GM23248 (cell line): ENCODE measurements around the gene MTHFSD. TPM values are rescaled to one million over a fixed set of nuclear protein-coding genes. Genes with fewer than 3 reads are reported as not detected.

Experiments used
- DNase-seq: peaks from one replicate; pipeline ENCODE4 v3.0.0-alpha.2; 2015
- H2AFZ ChIP-seq: fragments of 200-600 bp; sonication (generic); 2 replicates; pipeline ENCODE4 v1.6.1; 2016; ENCODE audit warnings: antibody characterized with exemption
- H3F3A ChIP-seq: fragments of 200-600 bp; sonication (generic); 2 replicates; pipeline ENCODE4 v1.6.1; 2016; ENCODE audit warnings: mild to moderate bottlenecking, antibody characterized with exemption, mixed run types; ENCODE audit not compliant: insufficient read depth
- H3K27ac ChIP-seq: fragments of 200-600 bp; sonication (generic); 2 replicates; pipeline ENCODE4 v1.5.1; 2016; ENCODE audit warnings: mild to moderate bottlenecking
- H3K27me3 ChIP-seq: fragments of 200-600 bp; sonication (generic); replicated peaks from 2 replicates; pipeline ENCODE4 v1.6.1; 2016; ENCODE audit warnings: mild to moderate bottlenecking; ENCODE audit not compliant: insufficient read depth
- H3K36me3 ChIP-seq: fragments of 200-600 bp; sonication (generic); 2 replicates; pipeline ENCODE4 v1.6.1; 2016; ENCODE audit warnings: low read depth, mild to moderate bottlenecking
- H3K4me1 ChIP-seq: fragments of 200-600 bp; sonication (generic); 2 replicates; pipeline ENCODE4 v1.6.1; 2016; ENCODE audit warnings: mild to moderate bottlenecking; ENCODE audit not compliant: insufficient read depth
- H3K4me2 ChIP-seq: fragments of 200-600 bp; sonication (generic); one replicate; pipeline ENCODE4 v1.6.1; 2016; ENCODE audit warnings: mild to moderate bottlenecking; ENCODE audit not compliant: unreplicated experiment
- H3K4me3 ChIP-seq: fragments of 200-600 bp; sonication (generic); 2 replicates; pipeline ENCODE4 v1.5.1; 2016; ENCODE audit warnings: mild to moderate bottlenecking
- H3K79me2 ChIP-seq: fragments of 200-600 bp; sonication (generic); 2 replicates; pipeline ENCODE4 v1.6.1; 2016; ENCODE audit warnings: mild to moderate bottlenecking; ENCODE audit not compliant: insufficient read depth
- H3K9ac ChIP-seq: fragments of 200-600 bp; sonication (generic); 2 replicates; pipeline ENCODE4 v1.6.1; 2016; ENCODE audit warnings: mild to moderate bottlenecking
- H3K9me2 ChIP-seq: fragments of 200-600 bp; sonication (generic); 2 replicates; pipeline ENCODE4 v1.6.1; 2016; ENCODE audit warnings: mixed run types, mild to moderate bottlenecking, moderate library complexity; ENCODE audit not compliant: insufficient read depth
- H3K9me3 ChIP-seq: fragments of 200-600 bp; sonication (generic); one replicate; pipeline ENCODE4 v1.6.1; 2017; ENCODE audit warnings: low read depth
- H4K20me1 ChIP-seq: fragments of 200-600 bp; sonication (generic); 2 replicates; pipeline ENCODE4 v1.6.0; 2016; ENCODE audit not compliant: insufficient read depth
- EZH2 ChIP-seq: fragments of 200-600 bp; sonication (generic); IDR thresholded peaks from 2 replicates; pipeline ENCODE4 v1.6.1; 2018; ENCODE audit warnings: antibody characterized with exemption, mild to moderate bottlenecking; ENCODE audit not compliant: insufficient read depth, poor library complexity, severe bottlenecking
- EZH2phosphoT487 ChIP-seq: fragments of 200-600 bp; sonication (generic); IDR thresholded peaks from 2 replicates; pipeline ENCODE4 v1.6.1; 2018; ENCODE audit warnings: antibody characterized with exemption, moderate library complexity, mild to moderate bottlenecking, low read depth; ENCODE audit not compliant: insufficient read depth
- WGBS, 2 experiments: methylation state at CpG; one replicate each; pipeline ENCODE4 v1.1.6; 2015 to 2017; ENCODE audit warnings: low lambda C conversion rate in 2 of 2, low coverage in 1 of 2; ENCODE audit errors: missing lambda C conversion rate in 2 of 2; 5-methylcytosine and 5-hydroxymethylcytosine counted together
- in situ Hi-C: fragments of 300-500 bp; cut with MboI; formaldehyde crosslinking; loops from 2 replicates; pipeline ENCODE4 v1.15.0; 2020
- polyA plus RNA-seq: library from polyadenylated mRNA; unstranded; fragments of >200 nt; fragmentation: Nextera tagmentation; extraction: Ambion mirVana; gene quantifications from 2 replicates; pipeline ENCODE4 v1.2.1, GENCODE V29; 2016
- total RNA-seq: library from RNA; depleted of rRNA; stranded (reverse); fragments of >200 nt; shearing (Covaris generic); gene quantifications from 2 replicates; pipeline ENCODE4 v1.2.3, GENCODE V29; 2014

Gene MTHFSD
- total and polyA plus RNA-seq, 2 experiments from 2014 or later = 12.9 to 14.0 TPM

GRCh38 chr16:86505185-86505898 lies 49.7 kb downstream of the MTHFSD start:
- Histone ChIP-seq H3F3A (no peaks in the 10 kb centered on the region), H3K9ac (no peak overlapping the region), H3K79me2 (no peaks in the 10 kb centered on the region), H3K4me2 (no peak overlapping the region), H3K4me3 (no peak overlapping the region), H3K36me3 (no peaks in the 10 kb centered on the region), H3K27me3 (peaks cover 84% of the 10 kb centered on the region), H3K27ac (no peak overlapping the region), H3K9me2 (no peaks in the 10 kb centered on the region), H2AFZ (no peak overlapping the region), H3K9me3 (no peaks in the 10 kb centered on the region), H4K20me1 (no peaks in the 10 kb centered on the region), H3K4me1 (peaks cover 3% of the 10 kb centered on the region; the same call in 1 of the 2 replicates)
- in situ Hi-C loops = loop anchor here (25.0 kb wide), 1 partner anchor 668 kb away; no protein-coding TSS in a partner anchor
- 10 to 15% methylated on average over 33 to 48 of the region's 67 CpGs for WGBS, 2 experiments
- peak; percentile 31; the same call in 1 of the 2 replicates for TF ChIP-seq EZH2phosphoT487
- TF ChIP-seq EZH2 = peak; percentile 88
- peak; percentile 23 for DNase-seq

- H3K4me3 ChIP-seq = no peak overlapping the region
- H3K4me1 ChIP-seq = peaks cover 3% of the 10 kb centered on the region; the same call in 1 of the 2 replicates
- no peaks in the 10 kb centered on the region for H3K9me2 ChIP-seq
- no peaks in the 10 kb centered on the region for H3K9me3 ChIP-seq
- no peak for TF ChIP-seq EZH2phosphoT487
- TF ChIP-seq EZH2 = peak; percentile 95
- H4K20me1 ChIP-seq = no peaks in the 10 kb centered on the region
- no peak overlapping the region for H3K9ac ChIP-seq
- H3K27ac ChIP-seq = no peak overlapping the region
- no peaks in the 10 kb centered on the region for H3K79me2 ChIP-seq
- no peak overlapping the region for H2AFZ ChIP-seq
- in situ Hi-C loops = loop anchor here (25.0 kb wide), 1 partner anchor 667 kb away; no protein-coding TSS in a partner anchor
- no peaks in the 10 kb centered on the region for H3K36me3 ChIP-seq
- 17 to 21% methylated on average over 27 of the region's 27 CpGs for WGBS, 2 experiments
- no peak for DNase-seq
- H3K4me2 ChIP-seq = no peak overlapping the region
- H3F3A ChIP-seq = no peaks in the 10 kb centered on the region
- H3K27me3 ChIP-seq = peaks cover 92% of the 10 kb centered on the region
These were observed 50.5 kb downstream of the MTHFSD start for GRCh38 chr16:86504315-86505184.

GRCh38 chr16:86503830-86504229 lies 51.2 kb downstream of the MTHFSD start:
- Histone ChIP-seq H3K27ac (no peak overlapping the region), H3K4me2 (no peak overlapping the region), H3K36me3 (no peaks in the 10 kb centered on the region), H3K79me2 (no peaks in the 10 kb centered on the region), H3F3A (no peaks in the 10 kb centered on the region), H3K9me3 (no peaks in the 10 kb centered on the region), H3K9me2 (no peaks in the 10 kb centered on the region), H3K4me1 (peaks cover under 1% of the 10 kb centered on the region; the same call in 1 of the 2 replicates), H3K27me3 (peaks cover 97% of the 10 kb centered on the region), H4K20me1 (no peaks in the 10 kb centered on the region), H3K9ac (no peak overlapping the region), H2AFZ (no peak overlapping the region), H3K4me3 (no peak overlapping the region)
- whole genome bisulfite sequencing, 2 experiments = 4% methylated on average over 6 of the region's 6 CpGs
- in situ Hi-C loops = loop anchor here (25.0 kb wide), 1 partner anchor 667 kb away; no protein-coding TSS in a partner anchor
- TF ChIP-seq EZH2 (peak; percentile 52), EZH2phosphoT487 (no peak)
- no peak for DNase-seq

GRCh38 chr16:86502856-86503748 lies 51.9 kb downstream of the MTHFSD start:
- no peaks in the 10 kb centered on the region for H3F3A ChIP-seq
- in situ Hi-C loops = loop anchor here (25.0 kb wide), 1 partner anchor 666 kb away; no protein-coding TSS in a partner anchor
- H3K9me3 ChIP-seq = no peaks in the 10 kb centered on the region
- H3K27me3 ChIP-seq = peaks cover 98% of the 10 kb centered on the region
- H4K20me1 ChIP-seq = no peaks in the 10 kb centered on the region
- H3K4me3 ChIP-seq = no peak overlapping the region
- no peaks in the 10 kb centered on the region for H3K4me1 ChIP-seq
- no peak overlapping the region for H3K9ac ChIP-seq
- H3K9me2 ChIP-seq = no peaks in the 10 kb centered on the region
- peak; percentile 26 for DNase-seq
- no peak overlapping the region for H2AFZ ChIP-seq
- no peak overlapping the region for H3K4me2 ChIP-seq
- TF ChIP-seq EZH2phosphoT487 (peak; percentile 38; the same call in 1 of the 2 replicates), EZH2 (peak; percentile 69)
- no peaks in the 10 kb centered on the region for H3K36me3 ChIP-seq
- H3K27ac ChIP-seq = no peak overlapping the region
- H3K79me2 ChIP-seq = no peaks in the 10 kb centered on the region
- 8 to 14% methylated on average over 22 of the region's 22 CpGs for whole genome bisulfite sequencing, 2 experiments
